ENCODE results near the gene TNIP3. TPM values are rescaled to one million over a fixed set of nuclear protein-coding genes. Genes with fewer than 3 reads are reported as not detected.
"Not testable (repeated sequence)": the region's sequence is repeated elsewhere in the genome, so short reads cannot be mapped to it uniquely, and the experiment has no call there.

The TNIP3 gene
- total and polyA plus RNA-seq, 4 experiments from 2014 or later, result 0.38 to 0.55 (median 0.53) TPM

- peak overlapping the region; percentile 43 to 62 for H3K4me3 ChIP-seq (ENCODE audit: low read length in 2 of 2)
- ChIA-PET CTCF (ENCODE audit: partially characterized antibody) (interaction anchor here (0.9 to 3.4 kb wide), 4 partner anchors 10 to 25 kb away, joined by 3 to 34 read pairs (median 8); no protein-coding TSS in a partner anchor), POLR2A (ENCODE audit: partially characterized antibody) (interaction anchor here (0.6 to 2.7 kb wide), 12 partner anchors 8 to 73 kb away, joined by 3 to 21 read pairs (median 4); no protein-coding TSS in a partner anchor)
- no peaks in the 10 kb centered on the region for H3K36me3 ChIP-seq (ENCODE audit: insufficient read depth, low read length)
- Mint-ChIP-seq H3K27ac (peak overlapping the region; percentile 80 to 98 (median 92)), H3K36me3 (peaks cover 0 to 3% of the 10 kb centered on the region in 2 donors), H3K4me3 (peak overlapping the region; percentile 66 to 96 (median 86)), H3K27me3 (no peaks in the 10 kb centered on the region), H3K9me3 (no peaks in the 10 kb centered on the region), H3K4me1 (peaks cover 49 to 71% (median 60%) of the 10 kb centered on the region in 4 donors)
- peaks cover 57% of the 10 kb centered on the region for H3K4me1 ChIP-seq (ENCODE audit: insufficient read depth, low read length)
- peak; percentile 42 to 64 (median 57) for DNase-seq
- no peaks in the 10 kb centered on the region for H3K9me3 ChIP-seq (ENCODE audit: control insufficient read depth in 1 of 2, low read length in 2 of 2)
- peak overlapping the region; percentile 87 for H3K27ac ChIP-seq (ENCODE audit: low read depth, low read length)
- intact Hi-C loops (cut with micrococcal nuclease), result loop anchor here (1.0 to 10.0 kb wide), 3 partner anchors 8 to 620 kb away; partner anchors contain the start of gene EXOSC9
- no peaks in the 10 kb centered on the region for H3K27me3 ChIP-seq (ENCODE audit: insufficient read depth, low read length)
These were observed 18.2 kb upstream of the TNIP3 start for GRCh38 chr4:121182296-121182695.

- Histone ChIP-seq H3K27me3 (ENCODE audit: insufficient read depth, low read length) (no peaks in the 10 kb centered on the region), H3K9me3 (ENCODE audit: control insufficient read depth in 1 of 2, low read length in 2 of 2) (no peaks in the 10 kb centered on the region), H3K27ac (ENCODE audit: low read depth, low read length) (peak overlapping the region; percentile 87), H3K4me1 (ENCODE audit: insufficient read depth, low read length) (peaks cover 65% of the 10 kb centered on the region), H3K4me3 (ENCODE audit: low read length in 2 of 2) (peak overlapping the region in 1 of 2 donors; percentile 43), H3K36me3 (ENCODE audit: insufficient read depth, low read length) (no peaks in the 10 kb centered on the region)
- Mint-ChIP-seq H3K27ac (peak overlapping the region; percentile 80 to 98 (median 92)), H3K4me1 (peaks cover 56 to 76% (median 63%) of the 10 kb centered on the region in 4 donors), H3K27me3 (no peaks in the 10 kb centered on the region), H3K36me3 (peaks cover 0 to 3% of the 10 kb centered on the region in 2 donors), H3K9me3 (no peaks in the 10 kb centered on the region), H3K4me3 (peak overlapping the region; percentile 66 to 96 (median 83))
- ChIA-PET POLR2A (ENCODE audit: partially characterized antibody) (interaction anchor here (1.0 to 2.7 kb wide), 9 partner anchors 8 to 29 kb away, joined by 3 to 21 read pairs (median 6); no protein-coding TSS in a partner anchor), CTCF (ENCODE audit: partially characterized antibody) (interaction anchor here (0.7 to 3.4 kb wide), 4 partner anchors 11 to 26 kb away, joined by 3 to 34 read pairs (median 12); no protein-coding TSS in a partner anchor)
- intact Hi-C loops (cut with micrococcal nuclease), result loop anchor here (2.0 to 10.0 kb wide), 3 partner anchors 25 to 621 kb away; partner anchors contain the start of gene EXOSC9
- DNase-seq, result peak in 1 of 5 donors; percentile 30
These were observed 17.4 kb upstream of the TNIP3 start for GRCh38 chr4:121181493-121181892.

- no peak for DNase-seq
- Mint-ChIP-seq H3K36me3 (peaks cover 0 to 3% of the 10 kb centered on the region in 2 donors), H3K27me3 (no peaks in the 10 kb centered on the region), H3K4me1 (peaks cover 62 to 85% (median 71%) of the 10 kb centered on the region in 4 donors), H3K9me3 (no peaks in the 10 kb centered on the region), H3K27ac (peak overlapping the region; percentile 80 to 98 (median 92)), H3K4me3 (peak overlapping the region; percentile 66 to 96 (median 83))
- peak overlapping the region; percentile 87 for H3K27ac ChIP-seq (ENCODE audit: low read depth, low read length)
- no peaks in the 10 kb centered on the region for H3K9me3 ChIP-seq (ENCODE audit: control insufficient read depth in 1 of 2, low read length in 2 of 2)
- POLR2A ChIA-PET (ENCODE audit: partially characterized antibody), result interaction anchor here (0.7 to 1.5 kb wide), 5 partner anchors 9 to 1276 kb away, joined by 3 to 13 read pairs (median 5); no protein-coding TSS in a partner anchor
- intact Hi-C loops (cut with micrococcal nuclease), result loop anchor here (2.0 to 10.0 kb wide), 3 partner anchors 24 to 622 kb away; partner anchors contain the start of gene EXOSC9
- peaks cover 73% of the 10 kb centered on the region for H3K4me1 ChIP-seq (ENCODE audit: insufficient read depth, low read length)
- no peaks in the 10 kb centered on the region for H3K27me3 ChIP-seq (ENCODE audit: insufficient read depth, low read length)
- no peaks in the 10 kb centered on the region for H3K36me3 ChIP-seq (ENCODE audit: insufficient read depth, low read length)
- CTCF ChIA-PET (ENCODE audit: partially characterized antibody), result interaction anchor here (0.6 to 1.4 kb wide), 3 partner anchors 10 to 25 kb away, joined by 3 to 11 read pairs (median 4); no protein-coding TSS in a partner anchor
- H3K4me3 ChIP-seq (ENCODE audit: low read length in 2 of 2), result peak overlapping the region in 1 of 2 donors; percentile 43
These were observed 16.4 kb upstream of the TNIP3 start for GRCh38 chr4:121180558-121180957.

GRCh38 chr4:121177246-121178137 lies 13.4 kb upstream of the TNIP3 start:
- Mint-ChIP-seq H3K36me3 (peaks cover 0 to 3% of the 10 kb centered on the region in 2 donors), H3K27ac (peak overlapping the region; percentile 37 to 91 (median 71)), H3K27me3 (no peaks in the 10 kb centered on the region), H3K4me3 (peak overlapping the region in 3 of 8 donors; percentile 11 to 58 (median 22)), H3K4me1 (peaks cover 52 to 73% (median 63%) of the 10 kb centered on the region in 4 donors), H3K9me3 (no peaks in the 10 kb centered on the region)
- Histone ChIP-seq H3K4me3 (ENCODE audit: low read length in 2 of 2) (no peak overlapping the region), H3K4me1 (ENCODE audit: insufficient read depth, low read length) (peaks cover 62% of the 10 kb centered on the region), H3K27ac (ENCODE audit: low read depth, low read length) (no peak overlapping the region), H3K9me3 (ENCODE audit: control insufficient read depth in 1 of 2, low read length in 2 of 2) (no peaks in the 10 kb centered on the region), H3K36me3 (ENCODE audit: insufficient read depth, low read length) (no peaks in the 10 kb centered on the region), H3K27me3 (ENCODE audit: insufficient read depth, low read length) (no peaks in the 10 kb centered on the region)
- DNase-seq, result no peak
- intact Hi-C loops (cut with micrococcal nuclease), result no loop called here
- ChIA-PET CTCF (ENCODE audit: partially characterized antibody) (interaction anchor here (0.7 to 2.4 kb wide), 6 partner anchors 8 to 95 kb away, joined by 3 to 14 read pairs (median 4); no protein-coding TSS in a partner anchor), POLR2A (ENCODE audit: partially characterized antibody) (interaction anchor here (0.8 to 1.3 kb wide), 5 partner anchors 10 to 23 kb away, joined by 3 to 4 read pairs (median 3); no protein-coding TSS in a partner anchor)

GRCh38 chr4:121176082-121176934 lies 12.2 kb upstream of the TNIP3 start:
- Mint-ChIP-seq H3K4me3 (peak overlapping the region in 5 of 8 donors; percentile 10 to 66 (median 47)), H3K4me1 (peaks cover 51 to 65% (median 60%) of the 10 kb centered on the region in 4 donors), H3K27ac (peak overlapping the region in 2 of 7 donors; percentile 14 to 66), H3K36me3 (no peaks in the 10 kb centered on the region), H3K27me3 (no peaks in the 10 kb centered on the region), H3K9me3 (peaks cover 0 to 2% (median 0%) of the 10 kb centered on the region in 8 donors)
- POLR2A ChIA-PET (ENCODE audit: partially characterized antibody), result interaction anchor here (0.7 to 1.0 kb wide), 2 partner anchors 10 to 1526 kb away, joined by 3 to 4 read pairs; no protein-coding TSS in a partner anchor
- CTCF ChIA-PET (ENCODE audit: partially characterized antibody), result interaction anchor here (0.9 to 1.3 kb wide), 3 partner anchors 12 to 19 kb away, joined by 3 to 12 read pairs (median 3); no protein-coding TSS in a partner anchor
- Histone ChIP-seq H3K27me3 (ENCODE audit: insufficient read depth, low read length) (no peaks in the 10 kb centered on the region), H3K9me3 (ENCODE audit: control insufficient read depth in 1 of 2, low read length in 2 of 2) (no peaks in the 10 kb centered on the region), H3K27ac (ENCODE audit: low read depth, low read length) (no peak overlapping the region), H3K4me1 (ENCODE audit: insufficient read depth, low read length) (peaks cover 56% of the 10 kb centered on the region), H3K36me3 (ENCODE audit: insufficient read depth, low read length) (no peaks in the 10 kb centered on the region), H3K4me3 (ENCODE audit: low read length in 2 of 2) (no peak overlapping the region)
- intact Hi-C loops (cut with micrococcal nuclease), result no loop called here
- no peak for DNase-seq

GRCh38 chr4:121171477-121171876 lies 7.4 kb upstream of the TNIP3 start:
- H3K27ac Mint-ChIP-seq, result not testable (repeated sequence)

More at GRCh38 chr4:121171477-121171876, 7.4 kb upstream of the TNIP3 start:
- H3K9me3 Mint-ChIP-seq; intact Hi-C loops (cut with micrococcal nuclease); POLR2A ChIA-PET (ENCODE audit: partially characterized antibody); H3K4me3 ChIP-seq (ENCODE audit: low read length in 2 of 2); H3K27me3 Mint-ChIP-seq; H3K36me3 Mint-ChIP-seq; H3K9me3 ChIP-seq (ENCODE audit: control insufficient read depth in 1 of 2, low read length in 2 of 2); DNase-seq; H3K27me3 ChIP-seq (ENCODE audit: insufficient read depth, low read length); H3K36me3 ChIP-seq (ENCODE audit: insufficient read depth, low read length); H3K4me3 Mint-ChIP-seq; H3K27ac ChIP-seq (ENCODE audit: low read depth, low read length): not testable (repeated sequence)
- CTCF ChIA-PET (ENCODE audit: partially characterized antibody), result interaction anchor here (0.9 kb wide), 1 partner anchor 21 kb away, joined by 3 read pairs; no protein-coding TSS in a partner anchor
- H3K4me1 ChIP-seq (ENCODE audit: insufficient read depth, low read length), result peaks cover 14% of the 10 kb centered on the region
- H3K4me1 Mint-ChIP-seq, result peaks cover 22 to 41% (median 29%) of the 10 kb centered on the region in 4 donors

All from CD4-positive, alpha-beta memory T cell (primary cell).